Liver (tissue), 9 donors: ENCODE measurements around the gene TM9SF4. TPM values are rescaled to one million over a fixed set of nuclear protein-coding genes. Genes with fewer than 3 reads are reported as not detected.

ENCODE experiments used
- DNase-seq: peaks from one replicate; pipeline ENCODE4 v3.0.0-alpha.2; 2017; ENCODE audit warnings: low spot score
- H3K27ac ChIP-seq, 2 donors: one replicate each; pipeline ENCODE4 v1.7.0; 2013; ENCODE audit warnings: inconsistent platforms in 2 of 2, low read length in 2 of 2, control low read depth in 1 of 2, low read depth in 1 of 2, mild to moderate bottlenecking in 1 of 2
- H3K27me3 ChIP-seq, 4 donors: one replicate each; pipeline versions ENCODE4 v1.6.1 to v1.7.0; 2013; ENCODE audit warnings: low read length in 3 of 4, inconsistent platforms in 1 of 4, mild to moderate bottlenecking in 1 of 4, moderate library complexity in 1 of 4; ENCODE audit not compliant: control insufficient read depth in 4 of 4, insufficient read depth in 4 of 4
- H3K36me3 ChIP-seq, 4 donors: one replicate each; pipeline versions ENCODE4 v1.6.1 to v1.7.0; 2013; ENCODE audit warnings: low read length in 3 of 4, mild to moderate bottlenecking in 3 of 4, low read depth in 1 of 4, moderate library complexity in 1 of 4; ENCODE audit not compliant: control insufficient read depth in 4 of 4, insufficient read depth in 3 of 4
- H3K4me1 ChIP-seq, 4 donors: one replicate each; pipeline versions ENCODE4 v1.6.1 to v1.7.0; 2013; ENCODE audit warnings: low read length in 3 of 4, mild to moderate bottlenecking in 3 of 4, moderate library complexity in 1 of 4; ENCODE audit not compliant: control insufficient read depth in 4 of 4, insufficient read depth in 4 of 4
- H3K4me3 ChIP-seq, 3 donors: one replicate each; pipeline versions ENCODE4 v1.6.1 to v1.7.0; 2013; ENCODE audit warnings: low read length in 3 of 3, control low read depth in 1 of 3, low read depth in 1 of 3, mild to moderate bottlenecking in 1 of 3
- H3K9ac ChIP-seq, 2 donors: one replicate each; pipeline ENCODE4 v1.7.0; 2013; ENCODE audit warnings: low read length in 2 of 2, mild to moderate bottlenecking in 2 of 2, moderate library complexity in 2 of 2, control low read depth in 1 of 2, low read depth in 1 of 2
- H3K9me3 ChIP-seq, 4 donors: one replicate each; pipeline versions ENCODE4 v1.6.1 to v1.7.0; 2013; ENCODE audit warnings: low read length in 3 of 4; ENCODE audit not compliant: control insufficient read depth in 4 of 4
- EGR1 ChIP-seq, 2 donors: IDR thresholded peaks; 2 replicates each; pipeline ENCODE4 v1.6.1; 2016 to 2018; ENCODE audit warnings: antibody characterized with exemption in 2 of 2, low read depth in 2 of 2
- FOXA1 ChIP-seq: IDR thresholded peaks from 2 replicates; pipeline ENCODE4 v1.6.1; 2016; ENCODE audit warnings: antibody characterized with exemption
- FOXA2 ChIP-seq: IDR thresholded peaks from 2 replicates; pipeline ENCODE4 v1.6.1; 2016; ENCODE audit warnings: antibody characterized with exemption
- GABPA ChIP-seq, 2 donors: IDR thresholded peaks in 1 of 2; conservative IDR thresholded peaks in 1 of 2; 2 replicates each; pipeline ENCODE4 v1.6.1; 2016; ENCODE audit warnings: antibody characterized with exemption in 2 of 2, mild to moderate bottlenecking in 1 of 2, moderate library complexity in 1 of 2
- HNF4A ChIP-seq, 2 donors: conservative IDR thresholded peaks; 2 replicates each; pipeline ENCODE4 v1.6.1; 2016; ENCODE audit warnings: antibody characterized with exemption in 2 of 2, mild to moderate bottlenecking in 2 of 2
- HNF4G ChIP-seq: IDR thresholded peaks from 2 replicates; pipeline ENCODE4 v1.6.1; 2016; ENCODE audit warnings: antibody characterized with exemption
- JUND ChIP-seq, 2 donors: IDR thresholded peaks; 2 replicates each; pipeline ENCODE4 v1.6.1; 2016; ENCODE audit warnings: antibody characterized with exemption in 2 of 2
- RAD21 ChIP-seq, 2 donors: IDR thresholded peaks; 2 replicates each; pipeline ENCODE4 v1.6.1; 2016; ENCODE audit warnings: antibody characterized with exemption in 2 of 2, mild to moderate bottlenecking in 2 of 2
- RXRA ChIP-seq, 2 donors: IDR thresholded peaks; 2 replicates each; pipeline ENCODE4 v1.6.1; 2017 to 2018; ENCODE audit warnings: antibody characterized with exemption in 2 of 2, mild to moderate bottlenecking in 1 of 2
- SP1 ChIP-seq: IDR thresholded peaks from 2 replicates; pipeline ENCODE4 v1.6.1; 2018; ENCODE audit warnings: antibody characterized with exemption, mild to moderate bottlenecking
- TAF1 ChIP-seq: conservative IDR thresholded peaks from 2 replicates; pipeline ENCODE4 v1.6.1; 2016; ENCODE audit warnings: antibody characterized with exemption, mild to moderate bottlenecking
- YY1 ChIP-seq: IDR thresholded peaks from 2 replicates; pipeline ENCODE4 v1.6.1; 2016; ENCODE audit warnings: antibody characterized with exemption, mild to moderate bottlenecking
- WGBS: extraction: QIAGEN DNeasy Blood & Tissue Kit; methylation state at CpG from one replicate; pipeline ENCODE4 v1.1.7; 2013; 5-methylcytosine and 5-hydroxymethylcytosine counted together
- polyA plus RNA-seq, 2 donors: library from polyadenylated mRNA; stranded (reverse) in 1 of 2; unstranded in 1 of 2; fragments of 200-250 nt in 1 of 2; fragments of >200 nt in 1 of 2; fragmentation: Nextera tagmentation in 1 of 2; extraction: Ambion mirVana in 1 of 2; gene quantifications; one replicate each; pipeline versions ENCODE4 v1.2.1 to v1.2.3, GENCODE V29; 2013 to 2015
- total RNA-seq, 2 donors: library from RNA; depleted of rRNA; stranded (reverse); fragments of >200 nt; gene quantifications; one replicate each; pipeline ENCODE4 v1.2.3, GENCODE V29; 2014
- TF ChIP-seq, protein P1 (sequence below): IDR thresholded peaks from 2 replicates; pipeline ENCODE4 v1.6.1; 2016; ENCODE audit warnings: antibody characterized with exemption
- TF ChIP-seq, protein P2 (sequence below): IDR thresholded peaks from 2 replicates; pipeline ENCODE4 v1.6.1; 2016; ENCODE audit warnings: antibody characterized with exemption
- TF ChIP-seq, protein P3 (sequence below): IDR thresholded peaks from 2 replicates; pipeline ENCODE4 v1.6.1; 2016; ENCODE audit warnings: antibody characterized with exemption, mild to moderate bottlenecking
- TF ChIP-seq, protein P4 (sequence below): IDR thresholded peaks from 2 replicates; pipeline ENCODE4 v1.6.1; 2016; ENCODE audit warnings: antibody characterized with exemption
- TF ChIP-seq, protein P5 (sequence below): fragments of 150-350 bp; IDR thresholded peaks from 2 replicates; pipeline ENCODE4 v1.5.1; 2017; ENCODE audit warnings: improper control_type of control experiment, low read depth, low read length; ENCODE audit not compliant: missing input control
- donor health status: healthy.
- donor health status: healthy.
- donor health status: healthy.
- donor health status: healthy.
- donor health status: healthy.

The TM9SF4 gene
- total and polyA plus RNA-seq, 4 donors, result 15.9 to 26.2 (median 22.2) TPM

DNA sequence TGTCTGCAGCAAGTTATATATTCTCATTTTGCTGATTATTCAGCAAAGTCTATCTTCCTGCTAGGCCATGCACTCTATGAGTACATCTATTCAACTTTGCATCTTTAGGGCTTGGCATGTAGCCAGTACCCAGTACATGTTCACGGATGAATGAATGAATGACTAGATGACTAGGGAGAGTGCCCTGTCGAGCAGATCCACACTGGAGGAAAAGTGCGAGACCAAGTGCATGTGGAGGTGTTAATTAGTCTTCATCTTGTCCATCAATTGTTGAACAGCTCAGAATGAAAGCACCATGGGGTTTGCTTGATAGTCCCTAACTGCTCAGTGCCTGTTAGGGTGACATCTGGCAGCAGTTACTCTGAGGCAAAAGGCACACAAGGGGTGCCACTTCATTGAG lies 30.4 kb downstream of the TM9SF4 start:
- no peaks in the 10 kb centered on the region for H3K27me3 ChIP-seq
- H3K4me1 ChIP-seq, result no peaks in the 10 kb centered on the region
- no peak overlapping the region for H3K27ac ChIP-seq
- 97% methylated on average over 3 of the region's 3 CpGs for WGBS
- no peak for DNase-seq
- peaks cover 24 to 83% (median 65%) of the 10 kb centered on the region in 4 donors for H3K36me3 ChIP-seq
- TF ChIP-seq RAD21 (IDR thresholded peaks at IDR 0.05), result no peak
- TF ChIP-seq, protein P1, sequence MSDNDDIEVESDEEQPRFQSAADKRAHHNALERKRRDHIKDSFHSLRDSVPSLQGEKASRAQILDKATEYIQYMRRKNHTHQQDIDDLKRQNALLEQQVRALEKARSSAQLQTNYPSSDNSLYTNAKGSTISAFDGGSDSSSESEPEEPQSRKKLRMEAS, result no peak
- TF ChIP-seq GABPA (IDR thresholded peaks at IDR 0.05 in 1 of 2, conservative IDR thresholded peaks at IDR 0.05 in 1 of 2), result no peak
- TF ChIP-seq, protein P2, sequence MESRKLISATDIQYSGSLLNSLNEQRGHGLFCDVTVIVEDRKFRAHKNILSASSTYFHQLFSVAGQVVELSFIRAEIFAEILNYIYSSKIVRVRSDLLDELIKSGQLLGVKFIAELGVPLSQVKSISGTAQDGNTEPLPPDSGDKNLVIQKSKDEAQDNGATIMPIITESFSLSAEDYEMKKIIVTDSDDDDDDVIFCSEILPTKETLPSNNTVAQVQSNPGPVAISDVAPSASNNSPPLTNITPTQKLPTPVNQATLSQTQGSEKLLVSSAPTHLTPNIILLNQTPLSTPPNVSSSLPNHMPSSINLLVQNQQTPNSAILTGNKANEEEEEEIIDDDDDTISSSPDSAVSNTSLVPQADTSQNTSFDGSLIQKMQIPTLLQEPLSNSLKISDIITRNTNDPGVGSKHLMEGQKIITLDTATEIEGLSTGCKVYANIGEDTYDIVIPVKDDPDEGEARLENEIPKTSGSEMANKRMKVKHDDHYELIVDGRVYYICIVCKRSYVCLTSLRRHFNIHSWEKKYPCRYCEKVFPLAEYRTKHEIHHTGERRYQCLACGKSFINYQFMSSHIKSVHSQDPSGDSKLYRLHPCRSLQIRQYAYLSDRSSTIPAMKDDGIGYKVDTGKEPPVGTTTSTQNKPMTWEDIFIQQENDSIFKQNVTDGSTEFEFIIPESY, result no peak
- no peak for TF ChIP-seq HNF4G
- no peak for TF ChIP-seq SP1
- TF ChIP-seq TAF1, result no peak
- TF ChIP-seq JUND (IDR thresholded peaks at IDR 0.05), result no peak
- TF ChIP-seq YY1, result no peak
- no peak for TF ChIP-seq FOXA1
- no peak for TF ChIP-seq EGR1 (IDR thresholded peaks at IDR 0.05; ENCODE audit: low read depth in 2 of 2)
- H3K9ac ChIP-seq, result no peak overlapping the region
- no peaks in the 10 kb centered on the region for H3K9me3 ChIP-seq
- H3K4me3 ChIP-seq, result no peak overlapping the region

DNA sequence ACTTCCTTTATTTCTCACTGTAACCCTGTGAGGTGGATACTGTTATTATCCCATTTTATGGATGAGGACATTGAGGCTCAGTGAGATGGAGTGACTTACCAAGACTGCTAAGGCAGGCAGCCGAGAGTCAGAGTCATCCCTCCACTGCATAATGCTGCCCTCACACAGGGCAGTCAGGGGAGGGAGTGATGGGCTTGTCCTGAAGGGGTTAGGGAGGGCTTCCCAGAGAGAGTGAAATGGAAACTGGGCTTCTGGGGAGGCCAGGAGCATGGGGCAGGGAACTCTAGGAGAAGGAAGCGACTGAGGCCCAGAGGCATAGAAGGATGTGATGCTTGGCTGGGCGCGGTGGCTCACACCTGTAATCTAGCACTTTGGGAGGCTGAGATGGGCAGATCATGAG lies 31.1 kb downstream of the TM9SF4 start:
- WGBS, result 74% methylated on average over 4 of the region's 4 CpGs
- no peak for DNase-seq
- H3K9ac ChIP-seq, result no peak overlapping the region
- H3K27ac ChIP-seq, result no peak overlapping the region
- H3K4me3 ChIP-seq, result no peak overlapping the region
- TF ChIP-seq YY1 (no peak), HNF4G (no peak)
- no peaks in the 10 kb centered on the region for H3K9me3 ChIP-seq
- H3K4me1 ChIP-seq, result no peaks in the 10 kb centered on the region
- H3K27me3 ChIP-seq, result no peaks in the 10 kb centered on the region
- H3K36me3 ChIP-seq, result peaks cover 27 to 87% (median 69%) of the 10 kb centered on the region in 4 donors

DNA sequence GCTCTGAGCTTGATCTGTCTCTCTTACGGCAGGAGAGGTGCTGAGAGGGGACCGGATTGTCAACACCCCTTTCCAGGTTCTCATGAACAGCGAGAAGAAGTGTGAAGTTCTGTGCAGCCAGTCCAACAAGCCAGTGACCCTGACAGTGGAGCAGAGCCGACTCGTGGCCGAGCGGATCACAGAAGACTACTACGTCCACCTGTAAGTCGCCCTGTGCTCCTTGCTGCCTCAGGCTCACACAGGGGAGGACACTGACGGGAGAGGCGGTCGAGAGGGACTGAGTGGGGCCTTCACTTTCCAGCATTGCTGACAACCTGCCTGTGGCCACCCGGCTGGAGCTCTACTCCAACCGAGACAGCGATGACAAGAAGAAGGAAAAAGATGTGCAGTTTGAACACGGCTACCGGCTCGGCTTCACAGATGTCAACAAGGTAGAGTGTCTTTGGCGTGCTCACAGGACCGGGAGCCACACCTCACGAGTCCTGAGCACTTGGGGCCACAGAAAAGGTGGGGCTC lies 32.0 kb downstream of the TM9SF4 start:
- Histone ChIP-seq H3K27me3 (no peaks in the 10 kb centered on the region), H3K4me1 (no peaks in the 10 kb centered on the region), H3K9ac (no peak overlapping the region), H3K36me3 (peaks cover 27 to 88% (median 71%) of the 10 kb centered on the region in 4 donors), H3K27ac (no peak overlapping the region), H3K4me3 (no peak overlapping the region), H3K9me3 (no peaks in the 10 kb centered on the region)
- 97% methylated on average over 21 of the region's 21 CpGs for WGBS
- DNase-seq, result no peak
- no peak for TF ChIP-seq FOXA1
- TF ChIP-seq, protein P3, sequence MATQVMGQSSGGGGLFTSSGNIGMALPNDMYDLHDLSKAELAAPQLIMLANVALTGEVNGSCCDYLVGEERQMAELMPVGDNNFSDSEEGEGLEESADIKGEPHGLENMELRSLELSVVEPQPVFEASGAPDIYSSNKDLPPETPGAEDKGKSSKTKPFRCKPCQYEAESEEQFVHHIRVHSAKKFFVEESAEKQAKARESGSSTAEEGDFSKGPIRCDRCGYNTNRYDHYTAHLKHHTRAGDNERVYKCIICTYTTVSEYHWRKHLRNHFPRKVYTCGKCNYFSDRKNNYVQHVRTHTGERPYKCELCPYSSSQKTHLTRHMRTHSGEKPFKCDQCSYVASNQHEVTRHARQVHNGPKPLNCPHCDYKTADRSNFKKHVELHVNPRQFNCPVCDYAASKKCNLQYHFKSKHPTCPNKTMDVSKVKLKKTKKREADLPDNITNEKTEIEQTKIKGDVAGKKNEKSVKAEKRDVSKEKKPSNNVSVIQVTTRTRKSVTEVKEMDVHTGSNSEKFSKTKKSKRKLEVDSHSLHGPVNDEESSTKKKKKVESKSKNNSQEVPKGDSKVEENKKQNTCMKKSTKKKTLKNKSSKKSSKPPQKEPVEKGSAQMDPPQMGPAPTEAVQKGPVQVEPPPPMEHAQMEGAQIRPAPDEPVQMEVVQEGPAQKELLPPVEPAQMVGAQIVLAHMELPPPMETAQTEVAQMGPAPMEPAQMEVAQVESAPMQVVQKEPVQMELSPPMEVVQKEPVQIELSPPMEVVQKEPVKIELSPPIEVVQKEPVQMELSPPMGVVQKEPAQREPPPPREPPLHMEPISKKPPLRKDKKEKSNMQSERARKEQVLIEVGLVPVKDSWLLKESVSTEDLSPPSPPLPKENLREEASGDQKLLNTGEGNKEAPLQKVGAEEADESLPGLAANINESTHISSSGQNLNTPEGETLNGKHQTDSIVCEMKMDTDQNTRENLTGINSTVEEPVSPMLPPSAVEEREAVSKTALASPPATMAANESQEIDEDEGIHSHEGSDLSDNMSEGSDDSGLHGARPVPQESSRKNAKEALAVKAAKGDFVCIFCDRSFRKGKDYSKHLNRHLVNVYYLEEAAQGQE, result no peak
- no peak for TF ChIP-seq HNF4G
- TF ChIP-seq, protein P4, sequence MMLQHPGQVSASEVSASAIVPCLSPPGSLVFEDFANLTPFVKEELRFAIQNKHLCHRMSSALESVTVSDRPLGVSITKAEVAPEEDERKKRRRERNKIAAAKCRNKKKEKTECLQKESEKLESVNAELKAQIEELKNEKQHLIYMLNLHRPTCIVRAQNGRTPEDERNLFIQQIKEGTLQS, result no peak
- no peak for TF ChIP-seq EGR1 (IDR thresholded peaks at IDR 0.05; ENCODE audit: low read depth in 2 of 2)
- TF ChIP-seq SP1, result no peak
- TF ChIP-seq, protein P1, result no peak
- no peak for TF ChIP-seq GABPA (IDR thresholded peaks at IDR 0.05 in 1 of 2, conservative IDR thresholded peaks at IDR 0.05 in 1 of 2)
- TF ChIP-seq YY1, result no peak
- TF ChIP-seq, protein P2, result no peak
- TF ChIP-seq, protein P5, sequence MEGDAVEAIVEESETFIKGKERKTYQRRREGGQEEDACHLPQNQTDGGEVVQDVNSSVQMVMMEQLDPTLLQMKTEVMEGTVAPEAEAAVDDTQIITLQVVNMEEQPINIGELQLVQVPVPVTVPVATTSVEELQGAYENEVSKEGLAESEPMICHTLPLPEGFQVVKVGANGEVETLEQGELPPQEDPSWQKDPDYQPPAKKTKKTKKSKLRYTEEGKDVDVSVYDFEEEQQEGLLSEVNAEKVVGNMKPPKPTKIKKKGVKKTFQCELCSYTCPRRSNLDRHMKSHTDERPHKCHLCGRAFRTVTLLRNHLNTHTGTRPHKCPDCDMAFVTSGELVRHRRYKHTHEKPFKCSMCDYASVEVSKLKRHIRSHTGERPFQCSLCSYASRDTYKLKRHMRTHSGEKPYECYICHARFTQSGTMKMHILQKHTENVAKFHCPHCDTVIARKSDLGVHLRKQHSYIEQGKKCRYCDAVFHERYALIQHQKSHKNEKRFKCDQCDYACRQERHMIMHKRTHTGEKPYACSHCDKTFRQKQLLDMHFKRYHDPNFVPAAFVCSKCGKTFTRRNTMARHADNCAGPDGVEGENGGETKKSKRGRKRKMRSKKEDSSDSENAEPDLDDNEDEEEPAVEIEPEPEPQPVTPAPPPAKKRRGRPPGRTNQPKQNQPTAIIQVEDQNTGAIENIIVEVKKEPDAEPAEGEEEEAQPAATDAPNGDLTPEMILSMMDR, result no peak
- TF ChIP-seq RXRA (IDR thresholded peaks at IDR 0.05), result no peak
- no peak for TF ChIP-seq FOXA2
- TF ChIP-seq HNF4A (conservative IDR thresholded peaks at IDR 0.05), result no peak
- no peak for TF ChIP-seq JUND (IDR thresholded peaks at IDR 0.05)
